Measurements from ENCODE around the gene ZNRF3. TPM values are rescaled to one million over a fixed set of nuclear protein-coding genes. Genes with fewer than 3 reads are reported as not detected.
A peak's percentile ranks its signal among the peaks of the same experiment; 100 is the strongest.
"Not testable (repeated sequence)": the region's sequence is repeated elsewhere in the genome, so short reads cannot be mapped to it uniquely, and the experiment has no call there.

Gene ZNRF3
- total RNA-seq, 4 donors from 2014 or later, result 6.1 to 23.2 (median 12.0) TPM

GRCh38 chr22:28883917-28884746 is 760 bp downstream of the ZNRF3 start:
- no peaks in the 10 kb centered on the region for H3K4me1 ChIP-seq
- no peaks in the 10 kb centered on the region for H3K27me3 ChIP-seq
- TF ChIP-seq CTCF (IDR thresholded peaks at IDR 0.05) (no peak), POLR2A (IDR thresholded peaks at IDR 0.05) (no peak)
- intact Hi-C loops (cut with DNase I; ENCODE audit: low total_unique reads), result loop anchor here (10.0 kb wide), 1 partner anchor 151 kb away; no protein-coding TSS in a partner anchor
- no peaks in the 10 kb centered on the region for H3K9me3 ChIP-seq
- H3K36me3 ChIP-seq, result no peaks in the 10 kb centered on the region
- peak; percentile 52 to 53 for DNase-seq
- H3K4me3 ChIP-seq, result peak overlapping the region; percentile 37 to 70
- H3K27ac ChIP-seq, result peak overlapping the region; percentile 66 to 84

- H3K4me3 ChIP-seq, result peak overlapping the region; percentile 37 to 70
- H3K9me3 ChIP-seq, result no peaks in the 10 kb centered on the region
- TF ChIP-seq POLR2A (IDR thresholded peaks at IDR 0.05), result no peak
- no peaks in the 10 kb centered on the region for H3K4me1 ChIP-seq
- H3K36me3 ChIP-seq, result no peaks in the 10 kb centered on the region
- no peaks in the 10 kb centered on the region for H3K27me3 ChIP-seq
- intact Hi-C loops (cut with DNase I; ENCODE audit: low total_unique reads), result loop anchor here (10.0 kb wide), 1 partner anchor 150 kb away; no protein-coding TSS in a partner anchor
- no peak for DNase-seq
- H3K27ac ChIP-seq, result no peak overlapping the region
Measured at GRCh38 chr22:28884747-28885350, 1.5 kb downstream of the ZNRF3 start.

- intact Hi-C loops (cut with DNase I; ENCODE audit: low total_unique reads), result loop anchor here (10.0 kb wide), 1 partner anchor 149 kb away; no protein-coding TSS in a partner anchor
Measured at GRCh38 chr22:28885939-28886338, 2.6 kb downstream of the ZNRF3 start.

GRCh38 chr22:28886679-28887078 is 3.3 kb downstream of the ZNRF3 start:
- H3K27me3 ChIP-seq, H3K4me1 ChIP-seq, H3K9me3 ChIP-seq, H3K27ac ChIP-seq, DNase-seq, H3K4me3 ChIP-seq, H3K36me3 ChIP-seq: not testable (repeated sequence)
- intact Hi-C loops (cut with DNase I; ENCODE audit: low total_unique reads), result loop anchor here (10.0 kb wide), 1 partner anchor 148 kb away; no protein-coding TSS in a partner anchor

More at GRCh38 chr22:28885939-28886338, 2.6 kb downstream of the ZNRF3 start:
- no peaks in the 10 kb centered on the region for H3K4me1 ChIP-seq
- H3K4me3 ChIP-seq, result no peak overlapping the region
- no peak for DNase-seq
- TF ChIP-seq CTCF (IDR thresholded peaks at IDR 0.05), result no peak
- no peak for TF ChIP-seq POLR2A (IDR thresholded peaks at IDR 0.05)
- no peaks in the 10 kb centered on the region for H3K27me3 ChIP-seq
- no peak overlapping the region for H3K27ac ChIP-seq
- no peaks in the 10 kb centered on the region for H3K36me3 ChIP-seq
- no peaks in the 10 kb centered on the region for H3K9me3 ChIP-seq

- H3K4me3 ChIP-seq, result no peak overlapping the region
- DNase-seq, result no peak
- TF ChIP-seq CTCF (IDR thresholded peaks at IDR 0.05) (no peak), POLR2A (IDR thresholded peaks at IDR 0.05) (no peak)
- H3K36me3 ChIP-seq, result no peaks in the 10 kb centered on the region
- no peaks in the 10 kb centered on the region for H3K4me1 ChIP-seq
- no peaks in the 10 kb centered on the region for H3K9me3 ChIP-seq
- no peak overlapping the region for H3K27ac ChIP-seq
- no peaks in the 10 kb centered on the region for H3K27me3 ChIP-seq
- intact Hi-C loops (cut with DNase I; ENCODE audit: low total_unique reads), result loop anchor here (10.0 kb wide), 1 partner anchor 147 kb away; no protein-coding TSS in a partner anchor
Measured at GRCh38 chr22:28887725-28888459, 4.5 kb downstream of the ZNRF3 start.

All from uterus (tissue), 4 donors.